Measurements from ENCODE around the gene IFFO2.

GRCh38 chr1:18941221-18942141, 15.0 kb downstream of the IFFO2 start:
- TF ChIP-seq YY1 (IDR thresholded peaks at IDR 0.05; ENCODE audit: insufficient read depth, insufficient read length) (no peak), SUZ12 (IDR thresholded peaks at IDR 0.05; ENCODE audit: extremely low read depth, insufficient read depth, insufficient read length) (no peak), ZNF274 (IDR thresholded peaks at IDR 0.05; ENCODE audit: low read depth, low read length) (no peak)
